Jurkat, Clone E6-1 (cell line): ENCODE data around the gene RPE. TPM values are rescaled to one million over a fixed set of nuclear protein-coding genes. Genes with fewer than 3 reads are reported as not detected.
A peak's percentile ranks its signal among the peaks of the same experiment; 100 is the strongest.

Experiments used
- DNase-seq: peaks from one replicate; pipeline ENCODE4 v3.0.0-alpha.2; 2011; ENCODE audit warnings: low read depth, low spot score
- H3K4me3 ChIP-seq: 2 replicates; pipeline ENCODE4 v1.5.1; 2011; ENCODE audit warnings: mild to moderate bottlenecking, low read length, control low read depth, moderate library complexity
- polyA plus RNA-seq: library from polyadenylated mRNA; unstranded; fragments of >200 nt; gene quantifications from one replicate; pipeline ENCODE4 v1.2.1, GENCODE V29; 2012; ENCODE audit warnings: missing spikeins; ENCODE audit not compliant: insufficient read length, insufficient read depth

Gene RPE
- 52.4 TPM for polyA plus RNA-seq

DNA sequence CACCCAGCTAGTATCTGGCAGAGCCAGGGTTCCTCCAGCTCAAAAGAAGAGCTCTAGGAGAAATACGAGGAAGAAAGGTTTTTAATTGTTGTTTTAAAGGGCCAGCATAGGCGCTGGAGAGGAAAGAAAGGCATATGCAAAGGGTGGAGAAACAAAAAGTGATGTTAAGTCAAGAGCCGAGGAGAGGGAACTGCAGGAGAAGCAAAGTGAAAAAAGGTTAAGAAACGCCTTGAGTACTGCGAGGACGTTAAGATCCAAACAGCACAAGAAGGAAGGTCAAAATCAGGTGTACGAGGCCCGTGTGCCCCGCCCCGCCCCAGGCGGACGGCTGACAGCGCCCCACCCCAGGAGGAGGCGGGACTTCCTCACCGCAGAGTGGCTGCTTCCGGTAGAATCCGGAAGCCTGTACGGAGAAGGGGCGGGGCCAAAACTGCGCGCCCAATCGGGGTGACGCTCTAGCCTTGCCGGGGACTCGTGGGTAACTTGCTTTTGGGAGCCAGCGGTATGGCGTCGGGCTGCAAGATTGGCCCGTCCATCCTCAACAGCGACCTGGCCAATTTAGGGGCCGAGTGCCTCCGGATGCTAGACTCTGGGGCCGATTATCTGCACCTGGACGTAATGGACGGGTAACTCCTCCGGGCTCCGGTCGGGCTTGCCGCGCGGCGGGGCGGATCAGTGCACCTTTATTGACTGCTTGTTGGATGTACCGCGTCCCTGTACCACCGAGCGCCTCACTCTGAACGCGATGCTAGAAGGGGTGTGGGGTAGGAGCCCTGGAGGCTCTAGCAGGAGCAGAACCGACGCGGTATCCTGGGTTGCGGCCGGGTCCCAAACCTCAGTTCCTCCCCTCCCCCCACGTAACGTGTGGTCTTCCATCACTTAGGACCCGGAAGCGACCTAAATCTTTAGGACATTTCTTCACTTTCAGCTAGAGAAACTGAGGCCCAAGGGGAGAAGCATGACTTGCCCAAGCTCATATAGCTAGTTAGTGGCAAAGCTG, at the start of gene RPE:
RPE (plus strand) TSS at position 481 of the 1,000 bp plus-strand sequence; CDS start at position 505, 24 bp downstream.
- peak; percentile 91 for DNase-seq
- H3K4me3 ChIP-seq, result peak within 1 kb of the TSS; percentile 98

DNA sequence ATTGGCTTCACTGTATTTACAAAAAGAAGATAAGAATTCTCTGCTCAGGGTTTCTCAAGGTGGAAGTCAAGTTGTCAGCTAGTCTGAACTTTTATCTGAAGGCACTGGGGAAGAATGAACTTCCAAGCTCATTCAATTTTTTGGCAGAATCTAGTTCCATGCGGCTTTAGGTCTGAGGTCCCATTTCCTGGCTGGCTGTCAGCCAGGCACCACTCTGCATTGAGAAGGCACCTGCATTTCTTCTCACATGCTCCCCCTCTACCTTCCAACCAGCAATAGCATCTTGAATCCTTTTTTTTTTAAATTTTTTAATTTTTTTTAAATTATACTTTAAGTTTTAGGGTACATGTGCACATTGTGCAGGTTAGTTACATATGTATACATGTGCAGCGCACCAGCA, 46.2 kb upstream of the RPE start:
- no peak overlapping the region for H3K4me3 ChIP-seq
- DNase-seq, result peak; percentile 10

DNA sequence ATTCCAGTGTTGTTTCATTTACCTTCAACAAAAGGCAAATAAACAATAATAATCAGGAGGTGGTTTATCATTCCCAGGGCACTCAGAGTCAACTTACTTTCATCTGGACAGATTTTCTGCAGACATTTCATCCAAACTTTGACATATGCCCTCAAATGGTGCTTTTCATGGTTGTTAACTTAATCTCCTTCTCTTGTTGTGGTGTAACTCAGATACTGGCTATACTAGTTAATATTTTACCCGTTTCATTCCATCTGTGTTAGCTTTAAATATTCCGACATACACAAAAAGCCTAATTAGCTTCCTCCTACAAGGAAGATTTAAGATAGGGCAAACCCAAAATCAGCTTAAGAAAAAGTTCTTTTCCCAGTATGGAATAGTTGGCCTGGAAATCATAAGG, 44.4 kb upstream of the RPE start:
- no peak for DNase-seq
- H3K4me3 ChIP-seq, result no peak overlapping the region

DNA sequence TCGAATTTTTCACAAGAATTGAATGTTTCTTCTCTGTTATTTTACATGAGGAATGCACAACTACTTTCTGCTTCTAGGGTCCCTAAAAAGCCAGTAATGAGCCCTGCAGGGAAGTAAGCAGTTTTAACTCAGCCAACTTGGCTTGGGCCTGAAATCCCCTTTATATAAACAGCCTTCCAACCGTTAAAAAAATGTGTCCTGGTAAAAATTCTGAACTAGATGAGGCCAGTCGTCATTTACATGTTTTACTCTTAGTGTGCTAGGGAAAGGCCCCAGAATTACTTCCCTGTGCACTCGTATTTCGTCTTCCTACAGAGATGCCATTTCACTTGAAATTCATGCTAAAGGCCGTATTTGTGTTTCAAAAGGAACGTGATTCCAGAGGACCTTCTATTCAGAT, 42.4 kb upstream of the RPE start:
- no peak for DNase-seq
- H3K4me3 ChIP-seq, result no peak overlapping the region

DNA sequence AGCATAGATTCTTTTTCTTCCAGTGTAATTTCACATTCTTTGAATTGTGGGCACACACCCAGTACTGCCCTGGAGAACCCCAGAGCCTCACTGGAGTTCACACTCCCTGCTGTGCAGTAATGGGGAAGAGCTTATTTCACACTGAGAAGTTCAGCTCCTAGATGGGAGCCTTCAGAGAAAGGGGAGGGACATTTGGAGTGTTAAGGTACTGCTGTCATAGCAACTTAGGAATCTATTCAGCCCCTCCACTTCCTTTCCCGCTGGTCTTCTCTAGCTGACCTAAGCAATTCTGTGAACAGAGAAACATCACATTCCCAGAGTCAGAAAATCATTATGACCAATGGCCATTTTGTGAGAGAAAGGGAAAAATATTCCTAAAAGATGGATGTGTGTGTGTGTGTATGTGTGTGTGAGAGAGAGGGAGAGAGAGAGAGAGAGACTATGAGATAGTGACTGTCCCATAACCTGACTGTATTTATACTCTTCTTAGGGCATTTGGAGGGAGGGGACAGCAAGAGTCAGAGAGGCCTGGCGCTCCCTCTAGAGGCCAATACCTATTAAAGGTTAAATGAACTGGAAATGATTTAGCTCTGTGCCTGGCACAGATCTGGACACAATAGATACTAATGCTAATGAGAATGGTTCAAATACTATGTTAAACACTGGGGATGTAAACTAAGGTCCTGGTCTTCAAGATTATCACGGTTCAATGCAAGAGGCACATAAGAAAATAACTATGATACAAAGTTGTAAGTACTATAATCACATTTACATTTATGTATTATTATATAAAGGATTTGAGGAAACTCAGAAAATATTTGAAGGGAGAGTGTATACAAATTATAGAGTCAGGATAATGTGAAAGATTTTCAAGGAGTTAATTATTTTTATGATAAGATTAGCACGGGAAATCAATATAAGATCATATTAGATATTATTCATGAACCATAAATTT, 41.5 kb upstream of the RPE start:
- peak; percentile 39 for DNase-seq
- H3K4me3 ChIP-seq, result no peak overlapping the region

DNA sequence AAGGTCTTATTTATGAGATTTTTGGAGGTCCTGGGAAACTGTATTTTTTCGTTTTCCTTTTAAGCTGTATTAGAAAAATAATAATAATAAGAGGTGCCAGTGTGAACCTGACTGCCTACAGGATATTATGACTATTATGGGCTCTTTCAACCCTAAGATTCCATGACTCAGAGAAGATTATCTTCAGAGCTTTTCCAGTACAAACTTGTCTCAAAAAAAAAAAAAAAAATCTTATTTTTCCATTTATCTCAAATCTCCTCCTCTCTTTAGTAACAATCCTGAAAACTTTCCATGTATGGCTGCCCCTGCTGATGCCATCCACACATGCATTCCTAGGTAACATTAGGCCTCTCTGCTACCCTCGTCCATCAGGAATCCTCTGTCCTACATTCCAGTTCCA, 36.7 kb upstream of the RPE start:
- no peak overlapping the region for H3K4me3 ChIP-seq
- no peak for DNase-seq

DNA sequence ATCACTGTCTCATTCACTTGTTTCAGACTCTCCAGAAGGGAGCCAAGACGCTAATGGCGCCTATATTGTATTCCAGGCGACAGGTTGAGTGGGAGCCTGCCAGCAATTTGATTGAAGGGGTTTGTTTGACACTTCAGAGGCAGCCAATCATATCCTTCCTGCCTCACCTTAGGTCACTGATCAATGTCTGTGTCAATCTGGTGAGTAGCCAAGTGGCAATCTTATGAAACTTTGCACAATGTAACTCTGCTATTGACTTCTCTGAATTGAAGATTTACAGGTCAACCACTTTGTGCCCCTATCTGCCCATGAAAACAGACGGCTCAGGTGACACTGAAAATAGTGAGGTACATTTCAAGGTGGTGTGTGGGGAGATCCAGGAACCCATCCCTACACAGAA, 32.7 kb upstream of the RPE start:
- no peak for DNase-seq
- H3K4me3 ChIP-seq, result no peak overlapping the region

DNA sequence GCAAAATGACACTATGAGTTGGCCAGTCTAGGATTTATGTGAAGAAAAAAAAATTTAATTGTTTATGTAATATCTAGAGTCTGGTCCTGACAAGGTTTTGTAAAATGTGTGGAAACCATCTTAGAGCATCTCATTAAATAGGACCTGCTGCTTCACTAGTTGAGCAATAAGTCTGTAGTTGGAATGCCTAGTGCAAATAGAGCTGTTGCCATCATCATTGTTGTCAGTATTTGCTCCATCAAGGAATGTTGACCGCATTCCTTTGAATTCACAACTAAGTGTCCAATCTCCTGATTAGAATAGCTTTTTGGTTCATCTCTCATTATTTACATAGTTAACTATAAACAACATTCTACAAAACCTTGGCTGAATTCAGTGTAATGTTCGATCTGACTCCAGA, 32.2 kb upstream of the RPE start:
- no peak for DNase-seq
- H3K4me3 ChIP-seq, result no peak overlapping the region

DNA sequence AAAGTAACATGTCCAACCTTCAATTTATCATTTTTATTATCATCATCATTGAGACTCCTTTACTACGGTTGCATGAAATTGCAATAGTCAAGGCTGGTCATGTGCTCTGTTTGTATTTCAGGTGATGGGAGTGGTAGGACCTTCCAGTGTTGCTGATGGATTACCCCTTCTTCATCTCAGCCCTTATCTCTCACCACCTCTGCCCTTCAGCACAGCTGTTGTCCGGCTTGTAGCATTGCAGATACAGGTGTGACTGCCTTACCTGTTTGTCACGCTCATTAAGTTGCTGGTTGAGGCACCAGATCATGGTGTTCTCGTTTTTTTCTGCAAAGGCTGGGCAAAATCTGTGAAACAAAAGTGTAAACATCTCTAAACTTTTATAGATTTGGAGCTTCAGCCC, 31.7 kb upstream of the RPE start:
- DNase-seq, result no peak
- no peak overlapping the region for H3K4me3 ChIP-seq

DNA sequence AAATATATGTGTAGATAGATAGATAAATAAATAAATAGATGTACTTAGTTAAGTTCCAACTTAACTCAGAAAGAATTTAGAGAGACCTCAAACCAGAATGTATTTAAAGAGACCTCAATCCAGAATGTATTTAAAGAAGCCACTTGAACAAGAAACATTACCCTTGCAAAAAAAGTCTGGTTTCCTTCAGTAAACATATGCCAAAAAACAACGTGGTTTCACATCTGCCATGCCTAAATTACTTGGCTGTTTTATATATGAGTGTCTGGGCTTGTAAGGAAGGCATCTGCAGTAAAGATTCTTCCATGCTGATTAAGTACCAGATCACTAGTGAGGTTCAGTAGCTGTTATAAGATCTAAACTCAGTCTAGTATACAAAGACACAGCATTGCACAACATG, 29.1 kb upstream of the RPE start:
- no peak for DNase-seq

DNA sequence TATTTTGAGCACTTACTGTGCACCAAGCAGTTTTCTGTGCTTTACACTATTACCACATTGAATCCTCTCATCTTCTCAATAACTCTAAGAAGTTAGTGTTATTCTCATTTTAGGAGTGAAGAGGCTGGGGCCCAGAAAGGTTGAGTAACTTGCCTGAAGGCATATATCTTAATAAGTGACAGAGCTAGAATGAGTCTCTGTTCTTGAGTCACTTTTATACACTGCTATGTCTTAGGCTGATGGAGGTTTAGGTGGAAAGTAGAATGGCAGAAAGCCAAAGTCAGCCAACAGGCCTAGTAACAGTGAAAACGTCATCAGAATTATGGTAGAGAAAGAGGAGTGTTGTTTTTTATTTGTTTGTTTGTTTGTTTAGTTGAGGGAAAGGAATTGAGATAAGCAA, 27.9 kb upstream of the RPE start:
- DNase-seq, result no peak
- H3K4me3 ChIP-seq, result no peak overlapping the region

More for the DNA sequence above, 29.1 kb upstream of the RPE start:
- H3K4me3 ChIP-seq, result no peak overlapping the region

DNA sequence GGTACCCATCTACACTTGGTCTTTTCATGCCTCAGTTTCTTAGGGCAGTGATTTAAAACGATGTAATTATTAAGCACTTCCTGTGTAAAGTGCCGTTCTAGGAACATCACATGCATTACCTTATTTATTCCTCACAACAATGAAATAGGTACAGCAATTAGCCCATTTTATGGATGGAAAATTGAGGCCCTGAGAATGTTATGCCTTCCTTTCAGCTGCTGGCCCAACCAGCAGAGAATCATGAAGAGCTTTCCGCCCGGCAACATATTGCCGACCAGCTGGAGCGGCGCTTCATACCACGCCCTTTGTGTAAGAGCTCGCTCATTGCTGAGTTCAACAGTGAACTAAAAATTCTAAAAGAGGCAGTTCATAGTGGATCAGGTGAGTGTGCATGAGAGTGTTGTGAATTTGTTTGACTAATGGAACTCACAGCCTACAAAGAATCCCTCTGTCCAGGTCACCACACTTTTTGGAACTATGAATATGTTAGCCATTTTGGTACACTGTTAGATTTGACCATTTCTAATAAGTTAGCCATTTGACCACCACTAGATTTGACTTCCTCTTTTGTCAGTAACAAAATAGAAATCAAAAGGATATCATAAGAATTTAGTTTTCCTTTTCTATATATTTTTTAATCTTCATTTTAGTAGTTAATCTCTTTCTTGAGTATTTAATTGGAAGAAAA, 25.6 kb upstream of the RPE start:
- no peak for DNase-seq
- H3K4me3 ChIP-seq, result no peak overlapping the region

DNA sequence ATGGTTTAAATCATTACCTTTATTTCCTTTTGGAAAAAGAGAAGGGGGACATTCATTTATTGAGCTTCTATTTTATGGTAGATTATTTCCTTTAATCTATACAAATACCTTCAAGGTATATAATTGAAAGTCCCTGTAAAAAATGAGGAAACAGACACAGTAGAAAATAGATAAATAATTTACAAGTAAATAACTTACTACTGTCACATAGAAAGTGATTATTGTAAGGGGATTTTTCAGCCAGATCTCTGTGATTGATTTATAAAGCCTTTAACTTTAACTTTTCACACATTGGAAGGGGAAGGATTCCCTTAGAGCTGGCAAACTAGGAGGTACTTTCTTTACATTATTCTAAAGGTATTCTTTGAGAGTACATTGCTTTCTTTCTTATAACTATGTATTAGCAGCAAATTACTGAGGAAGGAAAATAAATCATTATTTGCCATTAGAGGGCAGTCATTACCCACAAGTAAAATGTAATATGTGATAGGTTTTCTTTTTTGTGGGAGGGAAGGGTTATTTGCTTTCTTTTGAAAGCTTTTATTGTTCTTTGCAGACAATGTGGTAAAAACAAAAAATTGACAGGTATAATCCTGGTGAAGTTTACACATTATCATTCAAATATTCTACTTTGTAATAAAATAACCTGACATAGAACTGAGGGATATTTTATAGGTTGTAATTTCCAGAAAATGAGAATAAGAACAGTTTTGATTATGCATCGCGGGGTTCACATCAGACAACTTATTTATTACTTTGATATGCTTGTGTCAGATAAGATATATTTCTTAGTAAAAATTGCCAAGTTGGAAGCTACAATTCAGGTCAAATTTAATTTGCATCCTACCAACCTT, 24.8 kb upstream of the RPE start:
- no peak overlapping the region for H3K4me3 ChIP-seq
- peak; percentile 48 for DNase-seq

DNA sequence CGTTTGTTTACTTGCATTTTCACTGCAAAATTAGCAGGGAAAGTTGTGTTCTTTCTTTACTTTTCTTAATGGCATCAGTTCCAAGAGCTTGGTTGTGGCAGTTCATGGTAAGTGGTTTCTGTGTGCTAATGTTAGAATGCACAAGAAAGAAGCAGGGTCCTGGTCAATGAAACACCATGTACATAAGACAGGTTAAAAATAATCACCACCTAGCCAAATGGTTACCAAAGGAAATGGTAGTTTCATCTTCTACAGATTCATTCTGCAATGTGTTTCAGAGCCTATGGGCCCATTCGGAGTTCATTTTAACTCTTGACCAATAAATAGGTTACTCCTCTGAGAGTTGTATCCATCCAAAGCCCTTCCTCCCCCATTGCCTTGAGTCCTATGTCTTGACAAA, 18.1 kb upstream of the RPE start:
- H3K4me3 ChIP-seq, result no peak overlapping the region
- no peak for DNase-seq

DNA sequence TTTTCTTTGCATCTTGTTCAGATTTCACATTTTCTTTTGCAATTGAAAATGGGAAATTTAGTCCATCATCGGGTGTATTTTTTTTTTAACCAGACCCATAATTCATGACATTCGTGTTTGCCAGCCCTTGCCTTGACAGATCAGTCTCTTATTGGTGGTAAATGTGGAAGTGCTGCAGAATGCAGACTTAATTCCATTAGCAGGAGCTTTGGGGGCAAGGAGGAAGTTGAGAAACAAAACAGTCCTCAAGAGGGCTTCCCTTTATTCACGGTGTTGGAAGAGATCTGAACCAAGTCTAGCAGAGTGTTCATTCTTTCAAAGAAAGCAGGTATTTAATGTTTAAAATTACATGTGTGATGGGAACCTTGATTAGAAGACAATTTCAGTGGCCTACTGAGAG, 16.6 kb upstream of the RPE start:
- H3K4me3 ChIP-seq, result no peak overlapping the region
- DNase-seq, result no peak

DNA sequence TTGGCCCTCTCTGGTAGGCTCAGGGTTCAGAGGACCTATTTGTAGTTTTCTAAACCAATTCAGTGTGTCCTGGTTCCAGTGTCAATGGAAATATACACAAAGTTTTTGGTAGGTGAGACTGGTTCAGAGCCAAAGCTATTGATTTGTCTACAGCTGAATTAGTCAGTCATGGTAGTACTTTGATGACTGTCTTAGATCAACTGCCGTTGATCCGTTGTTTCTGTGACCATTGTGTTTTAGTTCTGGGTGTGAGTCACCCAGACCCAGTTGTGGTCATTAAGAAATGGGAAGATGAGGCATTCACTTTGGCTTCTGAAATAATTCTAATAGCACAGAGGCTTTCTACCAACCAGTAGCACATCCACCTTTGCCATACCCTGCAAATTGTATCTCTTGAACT, 16.0 kb upstream of the RPE start:
- no peak for DNase-seq
- no peak overlapping the region for H3K4me3 ChIP-seq

DNA sequence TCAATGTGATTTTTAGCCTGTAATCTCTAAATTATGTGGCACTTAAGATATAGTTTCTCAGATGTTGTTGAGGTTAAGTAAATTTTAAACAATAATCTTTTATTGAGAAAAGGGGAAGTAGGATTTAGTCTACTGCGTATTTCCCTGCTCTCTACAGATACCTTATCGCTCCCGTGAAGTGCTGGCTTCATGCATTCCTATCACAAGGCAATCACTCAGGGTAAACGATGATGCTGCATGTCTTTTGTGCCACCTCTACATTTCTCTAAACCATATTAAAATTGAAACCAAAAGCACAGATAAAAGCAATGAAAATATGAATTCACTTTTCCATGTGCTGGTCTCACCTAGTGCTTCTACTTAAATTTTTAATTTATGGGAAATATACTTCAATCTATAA, 14.4 kb upstream of the RPE start:
- H3K4me3 ChIP-seq, result no peak overlapping the region
- DNase-seq, result no peak

DNA sequence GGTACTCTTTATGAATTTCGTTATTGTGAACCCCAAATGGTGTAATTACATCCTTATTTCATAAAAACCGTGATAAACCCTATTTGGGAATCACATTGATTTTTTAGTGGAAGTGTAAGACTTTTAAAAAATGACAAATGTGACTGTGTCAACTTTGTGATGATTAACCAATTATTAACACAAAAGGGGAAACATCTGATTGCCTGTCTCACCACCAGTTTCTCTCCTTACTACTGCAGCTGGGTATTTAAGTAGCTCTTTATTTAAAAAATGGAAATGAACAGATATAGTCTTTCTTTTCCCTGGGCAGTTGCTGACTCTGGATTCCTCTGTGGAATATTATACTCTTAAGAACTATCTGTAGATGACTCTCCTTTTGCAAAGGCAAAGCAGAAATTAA, 11.6 kb upstream of the RPE start:
- DNase-seq, result no peak
- H3K4me3 ChIP-seq, result no peak overlapping the region
